Body of pancreas (tissue), 4 donors: Measurements from ENCODE around the gene MAP2K1. TPM values are rescaled to one million over a fixed set of nuclear protein-coding genes. Genes with fewer than 3 reads are reported as not detected.
"Not testable (repeated sequence)": the region's sequence is repeated elsewhere in the genome, so short reads cannot be mapped to it uniquely, and the experiment has no call there.

Experiments used
- ATAC-seq: fragments of 150-250 bp; one replicate; pipeline ENCODE4 v1.9.1; 2016
- DNase-seq, 4 donors: peaks; one replicate each; pipeline ENCODE4 v3.0.0-alpha.2; 2019
- H3K27ac ChIP-seq, 4 donors: fragments of 200-600 bp; sonication (generic); 1 replicate in 3 of 4; 2 replicates in 1 of 4; pipeline versions ENCODE4 v1.5.1 to v1.6.1; 2016 to 2019; ENCODE audit warnings: mild to moderate bottlenecking in 1 of 4, mixed read lengths in 1 of 4, moderate library complexity in 1 of 4
- H3K27me3 ChIP-seq, 2 donors: fragments of 200-600 bp; sonication (generic); one replicate each; pipeline ENCODE4 v1.6.0; 2016; ENCODE audit warnings: mild to moderate bottlenecking in 1 of 2
- H3K36me3 ChIP-seq, 2 donors: fragments of 200-600 bp; sonication (generic); replicated peaks in 1 of 2; 2 replicates each; pipeline ENCODE4 v1.5.1; 2016; ENCODE audit warnings: low read depth in 2 of 2; ENCODE audit not compliant: insufficient read depth in 1 of 2
- H3K4me1 ChIP-seq: fragments of 200-600 bp; sonication (generic); one replicate; pipeline ENCODE4 v1.6.0; 2016
- H3K4me3 ChIP-seq, 2 donors: fragments of 200-600 bp; sonication (generic); 1 replicate in 1 of 2; 2 replicates in 1 of 2; pipeline ENCODE4 v1.5.1; 2016 to 2019
- H3K9me3 ChIP-seq, 3 donors: fragments of 200-600 bp; sonication (generic); 1 replicate in 2 of 3; 2 replicates in 1 of 3; pipeline ENCODE4 v1.5.1; 2016
- CTCF ChIP-seq, 7 experiments: fragments of 450-650 bp in 4 of 7; fragments of 200-600 bp in 3 of 7; sonication (generic) in 3 of 7; IDR thresholded peaks; one replicate each; pipeline ENCODE4 v1.5.1; 2016 to 2019; ENCODE audit warnings: antibody characterized with exemption in 7 of 7
- POLR2A ChIP-seq, 3 donors: fragments of 450-650 bp; IDR thresholded peaks; one replicate each; pipeline ENCODE4 v1.6.1; 2016; ENCODE audit warnings: antibody characterized with exemption in 3 of 3, mild to moderate bottlenecking in 2 of 3
- WGBS, 2 donors: methylation state at CpG; one replicate each; pipeline ENCODE4 v1.1.5; 2017; 5-methylcytosine and 5-hydroxymethylcytosine counted together
- intact Hi-C: fragments of 100-400 bp; cut with DNase I; formaldehyde crosslinking; loops from one replicate; pipeline ENCODE4 v1.15.1; 2023
- total RNA-seq, 2 donors: library from RNA; depleted of rRNA; stranded (reverse); fragments of >200 nt; gene quantifications; one replicate each; pipeline ENCODE4 v1.1.0, GENCODE V29; 2016

MAP2K1 gene
- 10 to 100 TPM; 25.2 to 29.0 TPM for total RNA-seq

- H3K9me3 ChIP-seq: no peaks in the 10 kb centered on the region
- intact Hi-C loops: loop anchor here (10.0 kb wide), 1 partner anchor 108 kb away; the partner anchor contains the start of gene SNAPC5
- peak within 1 kb of the TSS; percentile 67 to 80 for H3K4me3 ChIP-seq
- peak; percentile 81 to 91 (median 90) for TF ChIP-seq POLR2A (IDR thresholded peaks at IDR 0.05)
- peak; percentile 50 to 91 (median 76) for TF ChIP-seq CTCF (IDR thresholded peaks at IDR 0.05)
- H3K27me3 ChIP-seq: no peaks in the 10 kb centered on the region
- WGBS, 2 donors: 2 to 4% methylated on average over 44 to 64 of the region's 69 CpGs
- DNase-seq: peak; percentile 98 to 99 (median 98)
- peaks cover 29% of the 10 kb centered on the region for H3K4me1 ChIP-seq
- no peaks in the 10 kb centered on the region for H3K36me3 ChIP-seq
- H3K27ac ChIP-seq: peak within 1 kb of the TSS; percentile 82 to 95 (median 90)
- ATAC-seq: peak; percentile 96
Measured at GRCh38 chr15:66386204-66387123, at the start of gene MAP2K1. Gene MAP2K1, plus strand, starts transcription at chr15:66386912. Its CDS starts 436 bp downstream, at chr15:66387348.

GRCh38 chr15:66348530-66348929 is 38.2 kb upstream of the MAP2K1 start:
- H3K4me3 ChIP-seq, H3K27ac ChIP-seq, H3K4me1 ChIP-seq, intact Hi-C loops, H3K27me3 ChIP-seq, DNase-seq, H3K9me3 ChIP-seq, H3K36me3 ChIP-seq, ATAC-seq: not testable (repeated sequence)
- WGBS, 2 donors: 38 to 43% methylated on average over 5 of the region's 5 CpGs

- TF ChIP-seq CTCF (IDR thresholded peaks at IDR 0.05) (no peak), POLR2A (IDR thresholded peaks at IDR 0.05) (no peak)
- H3K4me3 ChIP-seq: peak overlapping the region; percentile 32
- H3K27ac ChIP-seq: peak overlapping the region; percentile 20 to 78 (median 74)
- 5 to 11% methylated on average over 12 of the region's 12 CpGs for WGBS, 2 donors
- no peaks in the 10 kb centered on the region for H3K36me3 ChIP-seq
- no peaks in the 10 kb centered on the region for H3K9me3 ChIP-seq
- H3K4me1 ChIP-seq: peaks cover 4% of the 10 kb centered on the region
- intact Hi-C loops: no loop called here
- H3K27me3 ChIP-seq: no peaks in the 10 kb centered on the region
- ATAC-seq (no peak), DNase-seq (no peak)
Measured at GRCh38 chr15:66356077-66356358, 30.7 kb upstream of the MAP2K1 start.

GRCh38 chr15:66356359-66357236 is 30.1 kb upstream of the MAP2K1 start, which contains the start of gene TIPIN:
Gene TIPIN, minus strand, starts transcription at chr15:66356685. Its CDS starts 3,738 bp downstream, at chr15:66352947.
- Histone ChIP-seq H3K27ac (peak within 1 kb of the TSS; percentile 20 to 78 (median 74)), H3K4me3 (peak within 1 kb of the TSS; percentile 32), H3K9me3 (no peaks in the 10 kb centered on the region), H3K4me1 (peaks cover 4% of the 10 kb centered on the region), H3K36me3 (no peaks in the 10 kb centered on the region), H3K27me3 (no peaks in the 10 kb centered on the region)
- WGBS, 2 donors: 4 to 5% methylated on average over 50 to 51 of the region's 51 CpGs
- TF ChIP-seq POLR2A (IDR thresholded peaks at IDR 0.05) (peak in 2 of 3 donors; percentile 74 to 83), CTCF (IDR thresholded peaks at IDR 0.05) (no peak)
- peak; percentile 95 to 97 (median 96) for DNase-seq
- intact Hi-C loops: no loop called here
- peak; percentile 99 for ATAC-seq

GRCh38 chr15:66359740-66360139 is 27.0 kb upstream of the MAP2K1 start:
- Histone ChIP-seq H3K4me1 (peaks cover 4% of the 10 kb centered on the region), H3K27ac (no peak overlapping the region), H3K4me3 (no peak overlapping the region), H3K36me3 (no peaks in the 10 kb centered on the region), H3K9me3 (no peaks in the 10 kb centered on the region), H3K27me3 (no peaks in the 10 kb centered on the region)
- intact Hi-C loops: no loop called here
- ATAC-seq: no peak
- DNase-seq: no peak
- no peak for TF ChIP-seq POLR2A (IDR thresholded peaks at IDR 0.05)
- TF ChIP-seq CTCF (IDR thresholded peaks at IDR 0.05): no peak
- WGBS, 2 donors: 79 to 87% methylated on average over 7 of the region's 7 CpGs

DNA sequence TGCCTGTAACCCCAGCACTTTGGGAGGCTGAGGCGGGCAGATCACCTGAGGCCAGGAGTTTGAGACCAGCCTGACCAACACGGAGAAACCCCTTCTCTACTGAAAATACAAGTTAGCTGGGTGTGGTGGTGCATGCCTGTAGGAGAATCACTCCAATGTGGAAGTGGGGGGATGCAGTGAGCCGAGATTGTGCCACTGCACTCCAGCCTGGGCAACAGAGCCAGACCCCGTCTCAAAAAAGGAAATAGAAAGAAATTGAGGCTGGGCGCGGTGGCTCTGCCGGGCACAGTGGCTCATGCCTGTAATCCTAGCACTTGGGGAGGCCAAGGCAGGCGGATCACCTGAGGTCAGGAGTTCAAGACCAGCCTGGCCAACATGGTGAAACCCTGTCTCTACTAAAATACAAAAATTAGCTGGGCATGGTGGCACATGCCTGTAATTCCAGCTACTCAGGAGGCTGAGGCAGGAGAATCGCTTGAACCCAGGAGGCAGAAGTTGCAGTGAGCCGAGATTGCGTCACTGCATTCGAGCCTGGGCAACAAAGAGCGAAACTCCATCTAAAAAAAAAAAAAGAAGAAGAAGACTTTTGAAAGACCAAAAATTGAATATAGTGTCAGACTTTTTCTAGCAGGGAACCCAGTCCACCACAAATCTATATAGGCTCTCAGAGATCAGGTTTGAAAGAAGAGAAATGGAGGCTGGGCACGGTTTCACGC is 24.8 kb upstream of the MAP2K1 start:
- not testable (repeated sequence) for ATAC-seq

More for the DNA sequence above, 24.8 kb upstream of the MAP2K1 start:
- H3K27me3 ChIP-seq, H3K4me3 ChIP-seq, intact Hi-C loops, H3K4me1 ChIP-seq, H3K27ac ChIP-seq, H3K36me3 ChIP-seq, H3K9me3 ChIP-seq, DNase-seq: not testable (repeated sequence)
- 75 to 85% methylated on average over 15 of the region's 15 CpGs for WGBS, 2 donors
